ENCODE data around the gene FAM50B. TPM values are rescaled to one million over a fixed set of nuclear protein-coding genes. Genes with fewer than 3 reads are reported as not detected.

FAM50B gene
- total RNA-seq, 1 experiment from 2014 or later = 3.3 TPM

- H3K27ac Mint-ChIP-seq = no peak overlapping the region
- H2BK12ac ChIP-seq (ENCODE audit: insufficient read length, low read depth, low read length) = no peak overlapping the region
- H3K27me3 Mint-ChIP-seq (ENCODE audit: low read depth) = peaks cover 8% of the 10 kb centered on the region
- H3K4me1 ChIP-seq (ENCODE audit: insufficient read depth, low read length) = peaks cover 3% of the 10 kb centered on the region; the same call in 1 of the 2 replicates
- H4K20me1 ChIP-seq (ENCODE audit: control insufficient read depth, insufficient read depth, insufficient read length) = no peaks in the 10 kb centered on the region
- no peak for TF ChIP-seq CTCF (conservative IDR thresholded peaks at IDR 0.05)
- WGBS (ENCODE audit: extremely low coverage, insufficient read length, low lambda C conversion rate) = no CpG with 5 or more reads among the region's 4 CpGs
- no peaks in the 10 kb centered on the region for H3K9me3 Mint-ChIP-seq
- no peak overlapping the region for H3K23ac ChIP-seq (ENCODE audit: insufficient read length, low read depth, low read length)
- no peak overlapping the region for H2AK5ac ChIP-seq (ENCODE audit: insufficient read length, low read length)
- no peak overlapping the region for H4K8ac ChIP-seq (replicated peaks; ENCODE audit: insufficient read length, low read depth, low read length)
- H3K4me1 Mint-ChIP-seq = peaks cover 2 to 6% of the 10 kb centered on the region in 2 experiments; a peak in 3 of 4 replicates
- no peak overlapping the region for H4K5ac ChIP-seq (ENCODE audit: insufficient read length, low read depth, low read length)
- DNase-seq = no peak
- H3K23me2 ChIP-seq (ENCODE audit: insufficient read length, low read depth, low read length, poor library complexity, severe bottlenecking) = no peaks in the 10 kb centered on the region
- no peak overlapping the region for H3K4ac ChIP-seq (ENCODE audit: low read depth, low read length)
- no peak overlapping the region for H2BK15ac ChIP-seq (ENCODE audit: low read depth, low read length)
- no peaks in the 10 kb centered on the region for H3K36me3 Mint-ChIP-seq (ENCODE audit: insufficient read depth in 1 of 3, low read depth in 3 of 3)
- H3K4me2 ChIP-seq (ENCODE audit: insufficient read depth, insufficient read length, low read length) = no peak overlapping the region
- no peak overlapping the region for H2AFZ ChIP-seq (ENCODE audit: low read length)
- H2BK5ac ChIP-seq (ENCODE audit: insufficient read length, low read length) = no peak overlapping the region
- H4K91ac ChIP-seq (ENCODE audit: insufficient read length, low read depth, low read length) = no peak overlapping the region
- no peak overlapping the region for H3K4me3 Mint-ChIP-seq
- no peak overlapping the region for H3T11ph ChIP-seq (ENCODE audit: low read length)
- H3K14ac ChIP-seq (ENCODE audit: insufficient read depth, low read length) = no peak overlapping the region
- no peak overlapping the region for H3K9ac ChIP-seq (ENCODE audit: extremely low read depth, insufficient read length, low read length)
- no peaks in the 10 kb centered on the region for H3K79me1 ChIP-seq (ENCODE audit: insufficient read depth, low read depth, low read length, poor library complexity, severe bottlenecking)
- no peaks in the 10 kb centered on the region for H3K9me3 ChIP-seq (ENCODE audit: control insufficient read depth, low read depth, low read length)
- H3K18ac ChIP-seq (ENCODE audit: insufficient read length, low read depth, low read length) = no peak overlapping the region
- H3K79me2 ChIP-seq (ENCODE audit: insufficient read depth, low read length) = no peaks in the 10 kb centered on the region
- H3K27ac ChIP-seq (ENCODE audit: insufficient read length, low read depth, low read length) = no peak overlapping the region
- no peak overlapping the region for H3K56ac ChIP-seq (ENCODE audit: insufficient read length, low read depth, low read length)
- H2BK120ac ChIP-seq (ENCODE audit: low read depth, low read length, poor library complexity, severe bottlenecking) = no peak overlapping the region
- no peaks in the 10 kb centered on the region for H3K27me3 ChIP-seq (ENCODE audit: insufficient read depth, low read length)
- H2BK20ac ChIP-seq (ENCODE audit: low read depth, low read length, poor library complexity, severe bottlenecking) = no peak overlapping the region
Measured at GRCh38 chr6:3871515-3871914, 22.3 kb downstream of the FAM50B start.
